Lower leg skin (tissue), 4 donors: Measurements from ENCODE around the gene WASHC2A. TPM values are rescaled to one million over a fixed set of nuclear protein-coding genes. Genes with fewer than 3 reads are reported as not detected.
"Not testable (repeated sequence)": the region's sequence is repeated elsewhere in the genome, so short reads cannot be mapped to it uniquely, and the experiment has no call there.

Experiments used
- DNase-seq, 2 donors: peaks; one replicate each; pipeline ENCODE4 v3.0.0-alpha.2; 2019; ENCODE audit warnings: low spot score in 2 of 2
- H3K4me3 ChIP-seq: fragments of 200-600 bp; sonication (generic); 2 replicates; pipeline ENCODE4 v1.5.1; 2017; ENCODE audit warnings: mild to moderate bottlenecking, low read depth; ENCODE audit not compliant: poor library complexity, severe bottlenecking
- POLR2A ChIP-seq, 2 donors: fragments of 450-650 bp; IDR thresholded peaks; one replicate each; pipeline ENCODE4 v1.6.1; 2016 to 2017; ENCODE audit warnings: antibody characterized with exemption in 2 of 2, mild to moderate bottlenecking in 1 of 2, moderate library complexity in 1 of 2
- WGBS, 2 donors: methylation state at CpG; one replicate each; pipeline ENCODE4 v1.1.5; 2018; 5-methylcytosine and 5-hydroxymethylcytosine counted together
- intact Hi-C: fragments of 100-400 bp; cut with DNase I; formaldehyde crosslinking; loops from one replicate; pipeline ENCODE4 v1.15.0; 2023; ENCODE audit warnings: low total_unique reads
- total RNA-seq, 4 donors: library from RNA; depleted of rRNA; stranded (reverse); fragments of >200 nt; gene quantifications; one replicate each; pipeline ENCODE4 v1.1.0, GENCODE V29; 2016
- TF ChIP-seq, protein P1 (sequence below), 3 donors: fragments of 450-650 bp; IDR thresholded peaks; one replicate each; pipeline ENCODE4 v1.5.1; 2016; ENCODE audit warnings: antibody characterized with exemption in 3 of 3, mild to moderate bottlenecking in 3 of 3, moderate library complexity in 2 of 3

The WASHC2A gene
- total RNA-seq, 4 donors from 2014 or later = 30.9 to 38.1 (median 31.3) TPM

DNA sequence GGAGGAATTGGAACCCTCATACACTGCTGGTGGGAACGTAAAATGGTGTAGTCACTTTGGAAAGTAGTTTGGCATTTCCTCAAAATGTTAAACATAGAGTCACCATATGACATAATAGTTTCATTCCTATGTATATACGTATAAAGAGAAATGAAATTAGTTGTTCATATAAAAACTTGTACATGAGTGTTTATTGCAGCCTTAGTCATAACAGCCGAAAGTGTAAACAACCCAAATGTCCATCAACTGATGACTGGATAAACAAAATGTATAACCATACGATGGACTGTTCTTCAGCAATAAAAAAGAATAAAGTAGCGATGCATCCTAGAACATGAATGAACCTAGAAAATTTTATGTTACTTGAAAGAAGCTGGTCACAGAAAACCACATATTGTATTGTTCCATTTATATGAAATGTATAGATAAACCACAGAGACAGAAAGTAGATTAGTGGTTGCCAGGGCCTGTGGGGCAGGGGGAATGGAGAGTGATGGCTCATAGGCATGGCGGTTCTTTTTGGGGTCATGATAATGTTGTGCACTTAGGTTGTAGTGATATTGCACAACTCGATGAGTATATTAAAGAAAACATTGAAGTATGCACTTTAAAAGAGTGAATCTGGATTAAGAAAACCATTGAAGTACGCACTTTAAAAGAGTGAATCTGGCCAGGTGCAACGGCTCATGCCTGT, 44.8 kb downstream of the WASHC2A start:
- H3K4me3 ChIP-seq, intact Hi-C loops, DNase-seq: not testable (repeated sequence)
- 96 to 98% methylated on average over 7 of the region's 9 CpGs for WGBS, 2 donors

DNA sequence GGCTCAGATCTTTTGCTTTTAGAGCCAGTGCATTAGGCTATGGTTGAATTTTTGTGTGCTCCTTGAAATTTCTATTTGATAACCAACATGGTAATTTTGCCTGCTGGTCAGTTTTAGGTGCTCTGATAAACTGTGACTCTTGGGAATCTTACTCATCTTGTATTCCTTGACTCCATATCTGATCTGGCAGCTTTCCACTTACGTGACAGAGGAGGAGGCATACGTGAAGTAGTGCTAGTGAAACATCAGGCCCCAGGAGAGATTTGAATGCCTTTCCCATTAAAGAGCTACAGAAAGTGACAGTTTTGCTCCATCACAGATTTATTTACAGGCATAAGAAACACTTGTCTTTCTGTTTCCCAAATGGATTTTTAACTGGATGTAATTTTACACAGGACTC, 59.0 kb downstream of the WASHC2A start:
- H3K4me3 ChIP-seq, intact Hi-C loops, DNase-seq: not testable (repeated sequence)
- WGBS, 2 donors = 24 to 41% methylated on average over 2 of the region's 2 CpGs

DNA sequence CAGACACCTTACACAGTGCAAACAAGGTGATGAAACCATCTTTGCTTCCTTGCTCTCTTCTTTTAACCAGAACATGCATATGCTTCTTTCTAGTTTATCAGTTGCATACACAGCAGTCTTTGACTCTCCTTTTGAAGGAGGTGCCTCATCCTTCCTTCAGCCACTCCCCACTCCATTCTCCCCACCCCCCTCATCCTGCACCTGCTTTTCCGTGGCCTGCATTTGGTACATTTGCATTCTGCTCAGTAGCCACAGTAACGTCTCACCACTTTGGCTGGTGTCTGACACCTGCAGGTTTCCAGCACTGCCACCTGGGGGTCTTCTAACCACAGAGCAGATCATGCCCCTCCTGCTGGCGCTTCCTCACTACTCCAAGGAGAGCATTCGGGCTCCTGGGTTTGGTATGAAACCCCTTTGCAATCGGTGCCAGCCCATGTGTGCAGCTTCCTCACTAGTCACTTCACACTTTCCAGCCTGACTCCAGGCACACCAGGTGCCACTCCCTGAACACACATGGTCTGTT, 60.1 kb downstream of the WASHC2A start:
- H3K4me3 ChIP-seq, intact Hi-C loops, DNase-seq: not testable (repeated sequence)
- WGBS, 2 donors = 49 to 63% methylated on average over 2 of the region's 5 CpGs

DNA sequence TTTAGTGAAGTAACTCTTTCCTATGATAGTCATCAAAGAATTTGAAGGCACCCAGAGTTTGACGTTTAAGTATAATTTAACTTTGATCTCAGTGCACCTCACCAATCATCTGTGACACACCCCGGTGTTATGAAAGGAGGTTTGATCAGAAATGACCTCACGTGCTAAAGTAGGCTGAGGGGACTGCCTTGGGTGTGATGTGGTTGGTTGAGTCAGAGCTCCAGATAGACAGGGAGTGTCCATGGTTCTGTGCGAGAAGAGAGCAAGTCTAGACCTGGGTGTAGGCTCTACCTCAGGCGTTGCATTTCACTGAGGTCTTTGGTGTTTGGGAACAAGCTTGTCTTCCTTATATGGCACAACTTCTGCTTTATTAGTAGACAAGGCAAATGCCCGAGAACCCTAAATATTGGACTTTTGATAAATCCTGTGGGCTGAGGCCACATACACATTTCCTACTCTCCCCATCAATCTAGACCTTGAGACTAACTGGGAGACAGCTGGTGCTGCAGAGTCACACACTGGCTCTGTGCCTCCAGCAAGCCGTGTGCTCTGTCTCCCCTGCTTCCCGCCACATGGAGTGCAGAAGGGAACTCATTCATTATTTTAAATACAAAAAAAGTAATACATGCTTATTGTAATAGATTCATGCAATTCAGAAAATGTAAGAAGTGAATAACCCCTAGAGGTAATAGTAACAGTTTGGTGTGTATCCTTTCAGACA, 63.7 kb downstream of the WASHC2A start:
- DNase-seq, intact Hi-C loops, H3K4me3 ChIP-seq: not testable (repeated sequence)
- WGBS, 2 donors = 49 to 60% methylated on average over 8 of the region's 8 CpGs

DNA sequence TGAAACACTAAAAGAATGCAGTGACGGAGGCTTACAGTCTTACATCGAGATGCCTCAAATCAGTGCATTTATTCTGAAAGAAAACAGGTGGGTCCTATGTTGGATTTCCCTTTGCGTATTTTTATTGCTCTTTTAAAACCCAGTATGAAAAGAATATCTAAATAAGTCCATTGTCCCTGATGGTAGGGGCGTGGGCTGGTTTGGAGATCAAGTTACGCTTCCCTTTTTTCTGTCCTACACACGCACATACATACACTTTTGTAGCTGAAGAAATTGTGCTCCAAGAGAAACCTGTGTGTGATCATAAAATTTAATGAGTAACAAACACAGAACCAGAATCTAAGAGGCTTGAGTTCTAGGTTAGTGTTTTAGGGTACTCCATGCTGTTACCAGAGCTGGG, 64.6 kb downstream of the WASHC2A start:
- H3K4me3 ChIP-seq, DNase-seq, intact Hi-C loops: not testable (repeated sequence)
- WGBS, 2 donors = 88 to 92% methylated on average over 6 of the region's 6 CpGs

DNA sequence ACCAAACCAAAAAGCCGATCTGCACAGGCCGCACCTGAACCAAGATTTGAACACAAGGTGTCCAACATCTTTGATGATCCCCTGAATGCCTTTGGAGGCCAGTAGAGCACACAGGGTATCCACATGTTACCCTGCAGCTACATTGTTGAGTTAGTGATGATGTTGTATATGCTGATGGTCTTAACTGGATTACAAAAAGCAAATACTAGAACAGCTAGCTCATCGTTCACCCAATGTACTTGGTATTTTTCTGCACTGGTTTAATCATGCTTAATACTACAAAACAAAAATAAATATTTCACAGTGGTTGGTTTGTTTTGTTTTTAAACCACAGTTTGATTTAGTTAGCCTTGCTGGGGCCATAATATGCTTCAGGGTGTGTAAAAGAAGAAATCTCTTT, 65.1 kb downstream of the WASHC2A start:
- H3K4me3 ChIP-seq, DNase-seq, intact Hi-C loops: not testable (repeated sequence)
- 92 to 100% methylated on average over 3 of the region's 3 CpGs for WGBS, 2 donors

DNA sequence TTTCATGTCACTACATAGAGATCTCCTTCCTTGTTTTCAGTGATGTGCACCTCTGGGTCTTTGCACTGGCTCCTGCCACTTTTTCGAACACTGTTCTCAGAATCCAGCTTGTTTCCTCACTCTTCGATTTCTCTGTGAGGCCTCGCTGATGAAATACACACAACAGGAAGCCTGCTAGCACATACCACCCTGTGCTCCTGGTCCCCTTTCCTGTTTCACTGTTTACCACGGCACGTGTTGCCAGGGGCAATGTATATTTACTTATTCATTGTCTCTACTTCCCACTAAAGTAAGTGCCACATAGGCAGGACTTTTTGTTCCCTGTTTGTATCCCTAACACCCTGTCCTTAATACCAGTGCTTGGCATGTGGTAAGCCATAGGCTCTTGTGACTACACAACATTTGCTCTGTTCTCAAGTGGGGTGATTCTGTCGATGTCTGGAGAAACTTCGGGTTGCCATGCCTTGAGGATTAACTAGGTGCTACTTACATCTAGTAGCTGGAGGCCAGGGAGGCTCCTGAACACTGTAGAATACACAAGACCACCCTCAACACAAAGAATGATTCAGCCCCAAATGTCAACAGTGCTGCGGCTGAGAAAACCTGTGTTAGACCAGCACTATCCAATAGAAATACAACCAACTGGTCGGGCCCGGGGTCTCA, 75.9 kb downstream of the WASHC2A start:
- intact Hi-C loops, H3K4me3 ChIP-seq: not testable (repeated sequence)
- DNase-seq = peak in 1 of 2 donors; percentile 21
- WGBS, 2 donors = 39 to 45% methylated on average over 5 to 7 of the region's 10 CpGs

DNA sequence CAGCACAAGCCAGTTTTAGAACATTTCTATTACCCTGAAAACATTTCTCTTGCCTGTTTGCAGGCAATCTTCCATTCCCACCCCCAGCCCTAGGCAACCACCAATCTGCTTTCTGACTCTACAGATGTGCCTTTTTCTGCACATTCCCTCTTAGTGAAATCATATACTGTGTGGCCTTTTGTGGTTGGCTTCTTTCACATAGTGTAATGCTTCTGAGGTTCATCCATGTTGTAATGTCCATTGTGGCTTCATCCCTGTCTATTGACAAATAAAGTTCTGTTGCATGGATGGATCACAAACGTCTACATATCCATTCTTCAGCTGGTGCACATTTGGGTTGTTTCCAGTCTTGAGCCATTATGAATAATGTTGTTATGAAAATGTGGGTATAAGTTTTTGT, 77.8 kb downstream of the WASHC2A start:
- H3K4me3 ChIP-seq, intact Hi-C loops, DNase-seq: not testable (repeated sequence)
- WGBS, 2 donors = 0% methylated on average over 1 of the region's 1 CpG

DNA sequence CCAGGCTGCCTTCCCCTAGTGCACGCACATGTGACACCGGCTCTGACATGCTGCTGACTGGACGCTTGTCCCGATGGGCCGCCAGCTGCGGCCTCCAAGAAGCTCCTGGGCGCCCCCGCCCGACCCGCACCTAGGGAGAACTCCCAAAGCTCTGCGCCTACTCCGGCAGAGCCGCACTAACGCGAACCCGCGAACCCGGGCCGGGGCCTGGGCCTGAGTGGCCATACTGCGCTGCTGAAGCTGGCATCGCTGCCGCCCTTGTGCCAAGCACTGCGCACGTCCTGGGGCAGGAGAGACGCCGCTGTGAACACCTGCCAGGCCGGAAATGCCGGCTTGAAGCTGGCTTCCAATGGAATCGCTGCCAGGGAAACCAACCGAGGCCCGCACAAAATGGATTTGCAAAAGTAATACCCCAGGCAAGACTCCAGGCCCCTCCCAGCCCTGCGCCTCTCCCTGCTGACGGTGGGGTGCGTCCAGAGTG, 85.1 kb downstream of the WASHC2A start:
- no peak overlapping the region for H3K4me3 ChIP-seq
- intact Hi-C loops = no loop called here
- WGBS, 2 donors = 2% methylated on average over 6 to 8 of the region's 34 CpGs
- TF ChIP-seq, protein P1, sequence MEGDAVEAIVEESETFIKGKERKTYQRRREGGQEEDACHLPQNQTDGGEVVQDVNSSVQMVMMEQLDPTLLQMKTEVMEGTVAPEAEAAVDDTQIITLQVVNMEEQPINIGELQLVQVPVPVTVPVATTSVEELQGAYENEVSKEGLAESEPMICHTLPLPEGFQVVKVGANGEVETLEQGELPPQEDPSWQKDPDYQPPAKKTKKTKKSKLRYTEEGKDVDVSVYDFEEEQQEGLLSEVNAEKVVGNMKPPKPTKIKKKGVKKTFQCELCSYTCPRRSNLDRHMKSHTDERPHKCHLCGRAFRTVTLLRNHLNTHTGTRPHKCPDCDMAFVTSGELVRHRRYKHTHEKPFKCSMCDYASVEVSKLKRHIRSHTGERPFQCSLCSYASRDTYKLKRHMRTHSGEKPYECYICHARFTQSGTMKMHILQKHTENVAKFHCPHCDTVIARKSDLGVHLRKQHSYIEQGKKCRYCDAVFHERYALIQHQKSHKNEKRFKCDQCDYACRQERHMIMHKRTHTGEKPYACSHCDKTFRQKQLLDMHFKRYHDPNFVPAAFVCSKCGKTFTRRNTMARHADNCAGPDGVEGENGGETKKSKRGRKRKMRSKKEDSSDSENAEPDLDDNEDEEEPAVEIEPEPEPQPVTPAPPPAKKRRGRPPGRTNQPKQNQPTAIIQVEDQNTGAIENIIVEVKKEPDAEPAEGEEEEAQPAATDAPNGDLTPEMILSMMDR (IDR thresholded peaks at IDR 0.05) = no peak
- no peak for TF ChIP-seq POLR2A (IDR thresholded peaks at IDR 0.05)
- DNase-seq = no peak

DNA sequence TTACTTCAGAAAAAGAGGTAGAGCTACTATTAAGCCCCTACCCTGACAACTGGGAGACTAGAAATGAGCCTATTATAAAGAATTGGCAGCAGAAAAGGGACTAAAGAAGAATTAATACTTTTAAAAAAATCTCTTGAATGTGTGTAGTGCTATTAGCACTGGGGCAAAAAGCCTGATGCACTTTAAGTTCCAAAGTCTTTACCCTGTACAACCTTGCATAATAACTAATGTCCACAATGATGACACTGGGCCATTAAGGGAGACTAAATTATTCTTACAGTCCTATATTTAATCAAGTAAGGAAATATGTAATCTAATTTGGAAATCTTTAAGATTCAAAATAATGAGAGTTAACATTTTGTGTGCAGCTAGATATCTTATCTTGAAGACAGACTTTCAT, 90.1 kb downstream of the WASHC2A start:
- intact Hi-C loops, DNase-seq, H3K4me3 ChIP-seq: not testable (repeated sequence)

DNA sequence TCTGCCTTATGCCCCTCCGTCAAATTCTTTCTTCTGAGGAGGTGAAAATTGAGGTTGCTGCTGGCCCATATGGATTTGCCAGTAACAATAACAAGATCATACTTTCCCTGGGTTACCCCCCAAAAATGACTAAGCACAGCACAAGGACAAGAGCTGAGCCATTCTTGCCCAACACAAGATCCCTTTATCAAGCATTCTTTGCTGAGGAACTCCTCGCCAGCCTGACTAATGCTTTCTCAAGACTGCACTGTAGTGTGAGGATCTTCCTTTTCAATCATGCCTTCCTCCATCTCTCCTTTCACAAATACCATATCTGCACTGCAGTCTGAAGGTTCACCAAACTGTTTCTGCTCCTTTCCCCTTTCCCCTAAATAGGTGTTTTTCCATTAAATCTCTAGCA, 92.1 kb downstream of the WASHC2A start:
- DNase-seq, H3K4me3 ChIP-seq, intact Hi-C loops: not testable (repeated sequence)
- WGBS, 2 donors = 87 to 89% methylated on average over 2 of the region's 2 CpGs

DNA sequence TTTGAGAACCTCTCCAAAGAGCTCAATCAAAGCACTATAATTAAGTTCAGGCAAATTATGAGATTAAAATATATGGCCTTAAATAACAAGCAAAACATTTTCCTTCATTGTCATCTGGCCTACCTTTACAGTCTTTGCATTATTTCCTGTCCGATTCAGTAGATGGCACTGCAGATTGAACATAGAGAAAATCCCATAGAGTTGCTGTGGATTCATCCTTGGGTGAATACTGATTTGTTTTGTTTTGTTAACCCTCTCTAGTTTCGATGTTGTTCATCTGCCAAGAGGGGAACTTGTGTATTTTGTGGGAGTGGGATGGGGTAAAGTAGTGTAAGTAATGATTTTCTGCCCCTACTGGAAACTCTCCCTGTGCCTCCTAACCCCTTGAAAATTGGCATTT, 97.3 kb downstream of the WASHC2A start:
- DNase-seq, intact Hi-C loops, H3K4me3 ChIP-seq: not testable (repeated sequence)
- 61 to 64% methylated on average over 2 of the region's 2 CpGs for WGBS, 2 donors

DNA sequence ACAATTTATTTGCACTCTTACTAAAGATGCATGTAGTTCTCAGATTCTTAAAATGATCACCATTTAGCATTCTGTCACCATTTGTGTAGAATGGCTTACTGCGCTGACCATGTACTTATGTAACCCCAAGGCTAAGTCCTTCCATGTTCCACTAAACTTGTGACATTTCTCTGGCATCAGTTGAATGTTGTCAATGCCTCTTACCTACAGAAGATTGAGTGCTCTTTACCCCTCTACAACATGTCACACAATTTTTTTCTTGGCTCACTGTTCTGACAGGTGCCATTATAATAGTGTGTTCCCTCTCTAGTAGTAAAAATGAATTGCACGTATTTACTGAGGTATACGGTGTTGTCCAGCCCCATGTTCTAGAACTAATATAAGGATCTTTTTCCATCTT, 100.1 kb downstream of the WASHC2A start:
- H3K4me3 ChIP-seq, intact Hi-C loops, DNase-seq: not testable (repeated sequence)
- WGBS, 2 donors = 92 to 94% methylated on average over 3 of the region's 3 CpGs

DNA sequence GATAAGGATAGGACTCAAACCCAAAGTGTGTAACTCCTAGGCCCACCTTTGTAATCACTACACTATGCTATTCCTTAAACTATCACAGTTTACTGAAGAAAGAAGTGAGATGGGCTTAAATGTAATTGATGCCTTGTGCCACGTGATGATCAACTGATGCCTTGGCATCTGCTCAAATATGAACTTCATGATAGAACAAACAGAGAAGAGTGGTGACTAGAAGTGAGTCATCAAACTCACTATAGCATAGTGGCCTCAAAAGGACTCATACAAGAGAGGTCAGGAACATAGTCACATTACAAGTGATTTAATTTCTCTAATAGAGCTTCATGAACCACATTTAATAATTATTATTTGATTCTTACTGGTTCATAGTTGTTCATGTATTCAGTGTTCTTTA, 101.8 kb downstream of the WASHC2A start:
- intact Hi-C loops, H3K4me3 ChIP-seq, DNase-seq: not testable (repeated sequence)
- 47 to 56% methylated on average over 1 of the region's 1 CpG for WGBS, 2 donors
